Measurements from ENCODE around the gene THSD7B.

DNA sequence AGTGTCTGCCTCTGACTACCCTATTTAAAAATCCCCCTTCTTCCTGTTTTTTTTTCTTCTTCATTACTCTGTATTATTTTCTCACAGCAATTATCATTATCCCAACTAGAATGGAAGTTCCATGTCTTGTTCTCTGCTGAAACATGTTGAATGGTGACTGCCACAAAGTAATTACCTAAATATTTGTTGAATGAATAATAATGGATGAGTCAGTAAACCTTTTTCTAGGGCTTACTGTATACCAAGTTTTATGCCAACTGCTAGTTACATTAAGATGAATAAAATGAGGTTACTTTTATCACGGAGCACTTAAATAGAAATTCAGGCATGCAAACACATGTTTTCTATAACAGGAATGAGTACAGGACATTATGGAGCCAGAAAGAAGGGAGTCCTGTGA lies 490.6 kb downstream of the THSD7B start:
- TF ChIP-seq, protein P1, sequence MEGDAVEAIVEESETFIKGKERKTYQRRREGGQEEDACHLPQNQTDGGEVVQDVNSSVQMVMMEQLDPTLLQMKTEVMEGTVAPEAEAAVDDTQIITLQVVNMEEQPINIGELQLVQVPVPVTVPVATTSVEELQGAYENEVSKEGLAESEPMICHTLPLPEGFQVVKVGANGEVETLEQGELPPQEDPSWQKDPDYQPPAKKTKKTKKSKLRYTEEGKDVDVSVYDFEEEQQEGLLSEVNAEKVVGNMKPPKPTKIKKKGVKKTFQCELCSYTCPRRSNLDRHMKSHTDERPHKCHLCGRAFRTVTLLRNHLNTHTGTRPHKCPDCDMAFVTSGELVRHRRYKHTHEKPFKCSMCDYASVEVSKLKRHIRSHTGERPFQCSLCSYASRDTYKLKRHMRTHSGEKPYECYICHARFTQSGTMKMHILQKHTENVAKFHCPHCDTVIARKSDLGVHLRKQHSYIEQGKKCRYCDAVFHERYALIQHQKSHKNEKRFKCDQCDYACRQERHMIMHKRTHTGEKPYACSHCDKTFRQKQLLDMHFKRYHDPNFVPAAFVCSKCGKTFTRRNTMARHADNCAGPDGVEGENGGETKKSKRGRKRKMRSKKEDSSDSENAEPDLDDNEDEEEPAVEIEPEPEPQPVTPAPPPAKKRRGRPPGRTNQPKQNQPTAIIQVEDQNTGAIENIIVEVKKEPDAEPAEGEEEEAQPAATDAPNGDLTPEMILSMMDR (conservative IDR thresholded peaks at IDR 0.05; ENCODE audit: low read depth, low read length): no peak
- no peak for TF ChIP-seq EZH2 (IDR thresholded peaks at IDR 0.05; ENCODE audit: low read length, unreplicated experiment)
- TF ChIP-seq EZH2phosphoT487 (IDR thresholded peaks at IDR 0.05; ENCODE audit: borderline replicate concordance, low read length): no peak

All from PC-3 (cell line).